HAP-1 (cell line): ENCODE results near the gene CCDC12.

Experiments used
- DNase-seq, 2 experiments: peaks; one replicate each; pipeline ENCODE4 v3.0.0-alpha.2; 2016 to 2020; ENCODE audit warnings: low spot score in 2 of 2
- H3K27me3 ChIP-seq: fragments of 250-450 bp; sonication (Bioruptor Pico); 2 replicates; pipeline ENCODE4 v1.5.1; 2020; ENCODE audit warnings: low read depth, mild to moderate bottlenecking, moderate library complexity
- H3K36me3 ChIP-seq: fragments of 250-450 bp; sonication (Bioruptor Pico); replicated peaks from 2 replicates; pipeline ENCODE4 v1.5.1; 2020; ENCODE audit warnings: mild to moderate bottlenecking
- H3K4me1 ChIP-seq: fragments of 250-450 bp; sonication (Bioruptor Pico); 2 replicates; pipeline ENCODE4 v1.5.1; 2020; ENCODE audit warnings: mild to moderate bottlenecking
- H3K4me3 ChIP-seq: fragments of 250-450 bp; sonication (Bioruptor Pico); 2 replicates; pipeline ENCODE4 v1.5.1; 2020; ENCODE audit warnings: mild to moderate bottlenecking, moderate library complexity
- H3K9me3 ChIP-seq: fragments of 250-450 bp; sonication (Bioruptor Pico); 2 replicates; pipeline ENCODE4 v1.5.1; 2020; ENCODE audit warnings: mild to moderate bottlenecking, moderate library complexity
- in situ Hi-C: fragments of 300-500 bp; cut with MboI; formaldehyde crosslinking; loops from 3 replicates; pipeline ENCODE4 v1.14.3; 2020; ENCODE audit warnings: low sequenced_read_pairs, inconsistent platforms, mixed read lengths

The CCDC12 gene

DNA sequence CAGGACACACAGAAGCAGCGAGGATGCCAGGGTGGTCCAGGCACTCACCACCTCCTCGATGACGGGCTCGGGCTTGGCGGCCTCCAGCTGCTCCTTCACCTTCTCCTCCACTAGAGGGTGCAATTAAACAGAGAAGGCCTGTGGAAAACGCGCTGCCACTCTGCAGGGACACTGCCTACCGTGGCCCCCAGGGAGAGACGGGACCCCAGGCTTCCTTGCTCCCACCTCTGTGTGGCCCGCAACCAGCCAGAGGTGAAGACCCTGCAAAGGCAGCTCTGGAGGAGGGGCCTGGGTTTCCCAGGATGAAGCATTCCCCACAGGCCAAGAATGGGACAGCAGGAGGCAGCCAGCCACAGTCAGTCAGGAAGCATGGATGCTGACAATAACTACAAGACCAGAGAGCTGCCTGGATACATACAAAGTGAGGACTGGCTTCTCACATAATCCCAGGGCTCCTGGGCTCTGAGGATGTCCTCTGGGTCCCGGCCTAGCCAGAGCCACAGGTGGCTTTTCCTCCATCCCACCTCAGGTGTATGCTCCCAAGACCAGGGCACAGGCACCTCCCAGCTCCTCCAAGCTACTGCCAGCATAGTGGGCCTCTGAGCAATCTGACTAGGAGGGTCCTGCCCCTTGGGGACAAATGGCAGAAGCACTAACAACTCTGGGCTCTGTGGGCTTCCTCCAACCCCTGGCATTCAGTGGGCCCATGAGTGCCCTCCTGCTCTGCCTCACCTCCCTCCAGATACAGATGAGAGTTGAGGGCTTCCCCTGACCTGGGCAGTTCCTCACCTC lies 52.8 kb downstream of the CCDC12 start:
- in situ Hi-C loops = loop anchor here (25.0 kb wide), 1 partner anchor 439 kb away; no protein-coding TSS in a partner anchor
- Histone ChIP-seq H3K9me3 (no peaks in the 10 kb centered on the region), H3K4me3 (no peak overlapping the region), H3K36me3 (peaks cover 86% of the 10 kb centered on the region), H3K27me3 (no peaks in the 10 kb centered on the region), H3K4me1 (no peaks in the 10 kb centered on the region)
- peak; percentile 17 to 54 for DNase-seq

DNA sequence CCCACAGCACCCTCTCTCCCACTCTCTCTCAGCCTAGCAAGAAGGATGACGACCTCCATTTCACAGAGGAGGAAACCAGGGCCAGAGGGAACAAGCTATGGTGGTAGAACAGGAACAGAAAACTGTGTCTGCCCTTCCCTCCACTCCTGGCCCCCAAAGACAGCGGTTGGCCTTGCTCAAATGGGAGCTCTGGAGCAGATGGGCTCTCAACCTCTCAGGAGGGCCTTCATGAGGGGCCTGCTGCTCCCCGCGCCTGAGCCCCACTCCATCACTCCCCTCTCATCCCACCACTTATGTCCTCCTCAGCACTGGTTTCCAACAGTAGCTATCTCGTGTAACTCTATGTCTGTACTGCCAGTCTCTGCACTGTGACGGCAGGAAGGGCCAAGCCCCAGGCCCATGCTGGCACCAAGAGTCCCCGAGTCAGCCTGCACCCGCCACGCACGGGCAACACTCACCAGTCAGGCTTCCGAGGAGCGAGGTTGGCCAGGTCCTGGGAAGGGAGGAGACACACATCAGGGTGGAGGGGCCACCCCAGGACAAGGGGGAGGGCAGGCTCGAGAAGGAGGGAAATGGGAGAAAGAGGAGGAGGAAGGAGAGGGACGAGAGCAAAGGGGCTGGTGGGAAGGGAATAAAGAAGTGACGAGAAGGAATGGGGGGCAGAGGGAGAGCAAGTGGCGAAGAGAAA lies 53.5 kb downstream of the CCDC12 start:
- H3K36me3 ChIP-seq = peaks cover 81% of the 10 kb centered on the region
- in situ Hi-C loops = loop anchor here (25.0 kb wide), 1 partner anchor 439 kb away; no protein-coding TSS in a partner anchor

DNA sequence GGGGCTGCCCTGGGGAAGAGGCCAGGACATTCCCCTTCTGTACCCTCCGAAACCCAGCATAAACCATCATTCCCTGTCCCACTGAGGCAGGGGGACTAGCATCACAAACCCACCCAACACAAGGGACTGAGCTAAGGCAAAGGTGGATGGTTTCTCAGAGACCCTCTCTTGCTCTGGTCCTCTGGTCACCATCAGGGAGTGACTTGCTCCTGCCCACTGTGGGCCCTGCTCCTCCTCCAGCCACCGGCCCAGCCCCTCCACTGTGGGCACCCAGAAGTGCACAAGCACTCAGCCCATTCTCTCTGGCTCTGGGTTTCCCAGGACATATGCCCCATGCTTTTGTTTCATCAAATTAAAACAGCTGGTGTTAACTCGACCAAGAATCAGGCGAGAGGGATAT lies 54.1 kb downstream of the CCDC12 start:
- H3K36me3 ChIP-seq = peaks cover 83% of the 10 kb centered on the region

More for the DNA sequence above, 53.5 kb downstream of the CCDC12 start:
- Histone ChIP-seq H3K4me3 (no peak overlapping the region), H3K27me3 (no peaks in the 10 kb centered on the region), H3K4me1 (no peaks in the 10 kb centered on the region), H3K9me3 (no peaks in the 10 kb centered on the region)
- no peak for DNase-seq

DNA sequence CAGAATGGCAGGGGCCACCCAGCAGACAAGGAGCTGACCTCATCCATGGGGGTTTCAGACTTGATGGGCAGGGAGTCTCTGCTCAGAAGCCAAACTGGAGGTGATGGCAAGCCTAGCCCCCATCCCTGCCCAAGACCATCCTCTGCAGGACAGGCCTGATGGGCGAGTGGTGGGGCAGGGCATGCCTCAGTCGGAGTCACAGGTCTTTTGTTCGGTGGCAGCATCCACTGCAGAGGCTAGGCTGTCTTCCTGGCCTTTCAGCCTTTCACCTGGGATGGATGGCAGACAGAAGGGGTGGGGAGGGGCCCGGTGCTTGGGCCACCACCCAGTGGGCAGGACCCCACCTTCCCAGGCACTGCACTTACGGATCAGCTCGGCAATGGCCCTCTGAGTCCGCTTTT lies 54.7 kb downstream of the CCDC12 start:
- no peaks in the 10 kb centered on the region; the same call in 1 of the 2 replicates for H3K9me3 ChIP-seq
- no peak for DNase-seq
- no peak overlapping the region for H3K4me3 ChIP-seq
- peaks cover 87% of the 10 kb centered on the region for H3K36me3 ChIP-seq
- no peaks in the 10 kb centered on the region for H3K4me1 ChIP-seq
- no peaks in the 10 kb centered on the region for H3K27me3 ChIP-seq
- in situ Hi-C loops = loop anchor here (25.0 kb wide), 1 partner anchor 440 kb away; no protein-coding TSS in a partner anchor

More for the DNA sequence above, 54.1 kb downstream of the CCDC12 start:
- DNase-seq = no peak
- Histone ChIP-seq H3K4me1 (no peaks in the 10 kb centered on the region), H3K27me3 (no peaks in the 10 kb centered on the region), H3K9me3 (no peaks in the 10 kb centered on the region; the same call in 1 of the 2 replicates), H3K4me3 (no peak overlapping the region)
- in situ Hi-C loops = loop anchor here (25.0 kb wide), 1 partner anchor 440 kb away; no protein-coding TSS in a partner anchor

DNA sequence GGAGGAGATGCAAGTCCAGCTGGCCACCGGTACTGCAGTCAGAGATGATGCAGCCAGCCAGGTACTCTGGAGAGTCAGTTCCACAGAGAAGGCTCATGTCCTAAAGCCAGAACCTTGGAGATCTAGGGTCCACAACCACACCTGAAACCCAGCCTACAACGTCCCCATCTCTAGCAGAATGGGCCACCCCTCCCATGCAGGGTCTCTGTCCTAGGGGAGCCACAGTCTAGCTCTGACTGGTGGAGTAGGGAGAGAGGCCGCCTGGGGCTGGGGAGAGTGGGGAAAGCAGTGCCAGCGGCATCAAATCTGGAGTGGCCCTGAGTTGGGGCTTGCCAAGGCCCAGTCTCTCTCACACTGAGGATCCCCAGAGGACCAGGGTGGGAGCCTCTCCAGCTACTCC lies 55.5 kb downstream of the CCDC12 start:
- Histone ChIP-seq H3K9me3 (no peaks in the 10 kb centered on the region; the same call in 1 of the 2 replicates), H3K4me3 (no peak overlapping the region), H3K4me1 (no peaks in the 10 kb centered on the region), H3K36me3 (peaks cover 79% of the 10 kb centered on the region), H3K27me3 (no peaks in the 10 kb centered on the region)
- in situ Hi-C loops = loop anchor here (25.0 kb wide), 1 partner anchor 441 kb away; no protein-coding TSS in a partner anchor
- DNase-seq = no peak

DNA sequence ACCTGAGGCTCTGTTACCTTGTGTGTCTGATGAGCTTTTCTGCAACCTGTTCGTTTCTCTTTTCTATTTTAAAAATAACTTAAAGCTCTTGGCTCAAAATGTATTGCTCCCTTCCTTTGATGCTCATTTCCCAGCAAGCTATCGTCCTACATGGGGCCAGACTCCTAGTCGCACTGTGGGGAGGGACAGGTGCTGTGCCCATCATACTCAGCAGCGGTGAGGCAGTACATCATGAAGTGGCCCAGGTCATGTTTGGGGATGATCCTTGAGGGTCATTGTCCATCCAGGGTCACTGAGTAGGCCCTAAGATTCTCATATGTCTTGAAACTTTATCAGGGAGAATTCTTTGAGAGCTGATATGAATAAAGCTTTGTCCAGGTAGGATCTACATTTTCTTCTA lies 57.9 kb downstream of the CCDC12 start:
- Histone ChIP-seq H3K27me3 (no peaks in the 10 kb centered on the region), H3K9me3 (no peaks in the 10 kb centered on the region; the same call in 1 of the 2 replicates), H3K4me1 (no peaks in the 10 kb centered on the region), H3K36me3 (peaks cover 55% of the 10 kb centered on the region), H3K4me3 (no peak overlapping the region)
- no peak for DNase-seq
- in situ Hi-C loops = loop anchor here (25.0 kb wide), 1 partner anchor 444 kb away; no protein-coding TSS in a partner anchor

DNA sequence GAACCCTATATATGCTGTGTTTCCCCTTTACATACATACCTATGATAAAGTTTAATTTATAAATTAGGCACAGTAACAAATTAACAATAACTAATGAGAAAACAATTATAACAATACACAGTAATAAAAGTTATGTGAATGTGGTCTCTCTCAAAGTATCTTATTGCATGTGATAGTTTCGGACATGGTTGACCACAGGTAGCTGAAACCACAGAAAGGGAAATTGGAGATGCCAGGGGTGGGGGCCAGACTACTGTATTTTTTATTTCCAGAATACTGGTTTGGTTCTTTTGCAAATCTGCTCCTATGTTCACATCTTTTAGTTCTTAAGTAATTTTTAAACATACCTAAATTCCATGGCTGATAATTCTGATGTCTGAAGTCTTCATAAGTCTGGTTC lies 58.3 kb downstream of the CCDC12 start:
- Histone ChIP-seq H3K4me3 (no peak overlapping the region), H3K27me3 (no peaks in the 10 kb centered on the region), H3K9me3 (no peaks in the 10 kb centered on the region; the same call in 1 of the 2 replicates), H3K4me1 (no peaks in the 10 kb centered on the region), H3K36me3 (peaks cover 50% of the 10 kb centered on the region)
- no peak for DNase-seq
- in situ Hi-C loops = loop anchor here (25.0 kb wide), 1 partner anchor 444 kb away; no protein-coding TSS in a partner anchor

DNA sequence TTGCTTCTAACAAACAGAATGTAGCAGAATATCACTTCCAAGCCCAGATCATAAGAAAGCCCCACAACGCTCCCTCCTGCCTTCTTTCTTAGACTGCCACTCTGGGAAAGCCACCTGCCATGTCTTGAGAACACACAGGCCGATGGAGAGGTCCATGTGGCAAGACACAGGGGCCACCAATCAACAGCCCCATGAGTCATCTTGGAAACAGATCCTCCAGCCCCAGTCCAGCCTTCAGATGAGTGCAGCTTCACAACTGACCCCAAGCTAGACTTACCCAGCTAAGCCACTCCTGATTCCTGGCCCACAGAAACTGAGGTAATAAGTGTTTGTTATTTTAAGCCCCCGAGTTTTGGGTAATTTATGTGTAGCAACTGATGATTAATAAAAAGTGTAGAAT lies 59.3 kb downstream of the CCDC12 start:
- Histone ChIP-seq H3K4me1 (no peaks in the 10 kb centered on the region), H3K36me3 (peaks cover 41% of the 10 kb centered on the region), H3K4me3 (no peak overlapping the region), H3K27me3 (no peaks in the 10 kb centered on the region), H3K9me3 (no peaks in the 10 kb centered on the region; the same call in 1 of the 2 replicates)
- no peak for DNase-seq
- in situ Hi-C loops = loop anchor here (25.0 kb wide), 1 partner anchor 445 kb away; no protein-coding TSS in a partner anchor

DNA sequence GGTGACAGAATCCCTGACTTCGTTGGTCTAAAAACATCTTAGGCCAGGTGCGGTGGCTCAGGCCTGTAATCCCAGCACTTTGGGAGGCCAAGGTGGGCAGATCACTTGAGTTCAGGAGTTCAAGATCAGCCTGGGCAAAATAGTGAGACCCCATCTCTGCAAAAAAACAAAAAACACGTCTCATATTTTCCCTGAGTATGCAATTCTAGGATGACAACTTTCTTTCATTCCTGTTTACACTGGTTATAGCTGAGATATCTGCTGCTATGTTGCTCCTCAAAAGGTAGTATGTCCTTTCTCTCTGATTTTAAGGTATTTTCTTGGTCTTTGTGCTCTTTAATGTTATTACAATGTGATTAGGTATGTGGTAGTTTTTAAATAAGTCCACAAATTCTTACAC lies 59.7 kb downstream of the CCDC12 start:
- H3K4me3 ChIP-seq = no peak overlapping the region
- H3K36me3 ChIP-seq = peaks cover 36% of the 10 kb centered on the region
- no peak for DNase-seq
- in situ Hi-C loops = loop anchor here (25.0 kb wide), 1 partner anchor 446 kb away; no protein-coding TSS in a partner anchor
- H3K9me3 ChIP-seq = no peaks in the 10 kb centered on the region; the same call in 1 of the 2 replicates
- no peaks in the 10 kb centered on the region for H3K4me1 ChIP-seq
- no peaks in the 10 kb centered on the region for H3K27me3 ChIP-seq

DNA sequence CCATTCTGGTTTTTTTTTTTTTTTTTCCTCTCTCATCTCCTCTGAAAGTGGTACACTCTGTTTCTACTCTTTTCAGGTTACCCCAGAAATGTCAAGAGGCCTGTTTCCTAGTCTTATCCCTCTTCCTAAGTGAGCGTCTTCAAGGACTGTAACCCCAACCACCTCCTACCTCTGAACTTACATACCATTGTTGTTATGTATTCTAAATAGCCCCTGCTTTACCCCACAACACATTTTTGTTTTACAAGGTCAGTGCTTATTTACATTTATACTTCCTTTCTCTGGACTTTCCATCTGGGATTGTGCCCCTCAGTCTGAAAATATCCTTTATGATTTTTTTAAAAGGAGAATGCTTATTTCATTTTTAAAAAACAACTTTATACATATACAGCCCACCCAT lies 60.3 kb downstream of the CCDC12 start:
- in situ Hi-C loops = loop anchor here (25.0 kb wide), 1 partner anchor 446 kb away; no protein-coding TSS in a partner anchor
- DNase-seq = no peak

DNA sequence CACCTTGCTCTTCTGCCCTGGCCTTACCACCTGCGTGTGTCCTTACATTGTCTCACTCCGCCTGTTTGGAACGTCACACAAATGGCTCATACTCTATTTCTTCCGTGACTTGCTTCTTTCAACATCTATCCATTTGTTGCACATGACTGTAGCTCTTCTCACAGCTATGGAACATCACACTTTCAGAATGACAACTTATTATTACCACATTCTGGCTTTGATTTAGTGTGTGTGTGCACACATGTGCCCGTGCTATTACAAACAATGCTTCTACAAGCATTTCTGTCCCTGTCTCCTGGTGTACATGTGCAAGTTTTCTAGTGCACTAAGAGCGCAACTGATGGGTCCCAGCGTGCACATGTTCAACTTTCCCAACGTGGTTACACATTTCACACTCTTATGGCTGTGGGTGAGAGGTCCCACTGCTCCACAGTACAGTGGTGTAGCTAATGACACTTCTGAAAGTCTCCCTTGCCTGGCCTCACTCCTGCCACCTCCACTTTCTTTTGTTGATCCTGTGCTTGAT lies 61.2 kb downstream of the CCDC12 start:
- H3K4me1 ChIP-seq = no peaks in the 10 kb centered on the region
- no peaks in the 10 kb centered on the region; the same call in 1 of the 2 replicates for H3K9me3 ChIP-seq
- H3K4me3 ChIP-seq = no peak overlapping the region
- H3K36me3 ChIP-seq = peaks cover 22% of the 10 kb centered on the region
- DNase-seq = no peak
- in situ Hi-C loops = loop anchor here (25.0 kb wide), 1 partner anchor 447 kb away; no protein-coding TSS in a partner anchor
- no peaks in the 10 kb centered on the region for H3K27me3 ChIP-seq

More for the DNA sequence above, 60.3 kb downstream of the CCDC12 start:
- H3K36me3 ChIP-seq = peaks cover 31% of the 10 kb centered on the region
- no peaks in the 10 kb centered on the region; the same call in 1 of the 2 replicates for H3K9me3 ChIP-seq
- H3K4me3 ChIP-seq = no peak overlapping the region
- H3K4me1 ChIP-seq = no peaks in the 10 kb centered on the region
- no peaks in the 10 kb centered on the region for H3K27me3 ChIP-seq

DNA sequence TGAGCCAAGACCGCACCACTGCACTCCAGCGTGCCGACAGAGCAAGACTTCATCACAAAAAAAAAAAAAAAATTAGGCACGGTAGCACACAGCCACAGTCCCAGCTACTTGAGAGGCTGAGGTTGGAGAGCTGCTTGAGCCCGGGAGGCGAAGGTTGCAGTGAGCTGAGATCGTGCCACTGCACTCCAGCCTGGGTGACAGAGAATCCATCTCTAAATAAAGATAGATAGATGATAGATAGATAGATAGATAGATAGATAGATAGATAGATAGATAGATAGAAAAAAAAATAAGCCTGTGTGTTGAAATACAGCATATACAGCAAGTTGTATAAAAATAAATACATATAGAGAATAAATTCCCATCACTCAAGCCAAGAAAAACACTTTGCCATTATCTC lies 61.7 kb downstream of the CCDC12 start:
- Histone ChIP-seq H3K4me1 (no peaks in the 10 kb centered on the region), H3K36me3 (peaks cover 17% of the 10 kb centered on the region), H3K9me3 (no peaks in the 10 kb centered on the region; the same call in 1 of the 2 replicates), H3K4me3 (no peak overlapping the region), H3K27me3 (no peaks in the 10 kb centered on the region)
- DNase-seq = no peak
- in situ Hi-C loops = loop anchor here (25.0 kb wide), 1 partner anchor 447 kb away; no protein-coding TSS in a partner anchor

DNA sequence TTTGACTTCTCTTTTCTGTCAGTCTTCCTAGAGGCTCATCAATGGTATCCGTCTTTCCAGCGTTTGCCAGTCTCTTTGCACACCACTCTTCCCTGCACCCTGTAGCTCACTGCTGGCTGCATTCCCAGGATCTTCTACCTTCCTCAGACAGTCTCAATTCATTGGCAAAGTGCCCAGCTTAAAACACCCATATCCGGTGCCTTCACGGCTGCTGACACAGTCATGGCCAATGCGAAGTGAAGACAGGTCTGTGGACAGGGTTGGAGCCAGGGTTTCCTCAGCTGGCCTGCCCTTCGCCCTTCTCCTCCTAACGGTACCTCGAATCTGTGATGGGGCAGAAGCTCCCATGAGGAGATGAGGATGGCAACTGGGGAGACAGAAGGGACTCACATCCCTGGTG lies 62.9 kb downstream of the CCDC12 start:
- no peak for DNase-seq

More for the DNA sequence above, 62.9 kb downstream of the CCDC12 start:
- Histone ChIP-seq H3K4me1 (no peaks in the 10 kb centered on the region), H3K9me3 (no peaks in the 10 kb centered on the region; the same call in 1 of the 2 replicates), H3K36me3 (peaks cover 9% of the 10 kb centered on the region; the same call in 1 of the 2 replicates), H3K27me3 (no peaks in the 10 kb centered on the region), H3K4me3 (no peak overlapping the region)
- in situ Hi-C loops = loop anchor here (25.0 kb wide), 1 partner anchor 449 kb away; no protein-coding TSS in a partner anchor
